ENCODE results near the gene ANKRD44. TPM values are rescaled to one million over a fixed set of nuclear protein-coding genes. Genes with fewer than 3 reads are reported as not detected.

ANKRD44 gene
- total RNA-seq, 1 experiment from 2014 or later: 2.4 TPM

DNA sequence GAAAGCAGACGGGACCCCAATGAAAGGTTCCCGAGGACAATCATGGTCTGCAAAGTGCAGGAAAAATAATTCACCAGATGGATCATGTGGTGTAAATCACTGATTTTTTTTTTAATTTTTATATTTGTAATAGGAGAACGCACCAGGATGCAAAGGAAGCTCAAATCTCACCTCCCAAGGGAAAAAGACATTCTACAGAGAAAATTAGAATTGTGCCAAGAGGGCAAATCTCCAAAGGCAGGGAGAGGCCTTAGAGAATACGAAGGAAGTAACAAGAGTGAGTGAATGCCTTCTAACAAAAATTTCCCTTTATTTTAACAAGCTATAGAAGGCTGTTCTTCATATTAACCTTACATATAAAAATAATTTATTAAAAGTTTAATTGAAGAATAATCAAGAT lies 90.9 kb downstream of the ANKRD44 start:
- no TSS peak for BruUV-seq (replicated peaks)

DNA sequence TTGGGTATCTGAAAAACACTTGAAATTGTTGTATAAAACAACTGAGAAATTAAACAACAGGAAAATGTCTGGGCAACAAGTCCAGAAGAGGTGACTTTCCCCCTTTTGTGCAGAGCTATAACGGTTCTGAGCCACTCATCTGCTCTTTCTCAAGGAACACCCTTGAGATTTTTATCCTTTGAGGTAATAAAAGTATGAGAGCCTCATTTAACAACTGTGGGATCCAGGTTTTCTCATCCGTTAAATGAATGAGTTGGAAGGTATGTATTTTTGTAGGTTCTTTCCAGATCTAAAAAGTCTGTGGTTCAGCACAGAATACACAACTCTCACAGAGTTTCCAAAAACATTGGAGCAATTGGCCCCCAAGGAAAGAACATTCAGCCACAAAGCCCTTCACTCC lies 93.0 kb downstream of the ANKRD44 start:
- peaks cover 9% of the 10 kb centered on the region for H3K4me1 ChIP-seq (ENCODE audit: insufficient read depth, low read length)
- no peak overlapping the region for H2AFZ ChIP-seq (ENCODE audit: low read length)
- intact Hi-C loops (cut with micrococcal nuclease): no loop called here
- ChIA-PET CTCF (no interaction called here), POLR2A (ENCODE audit: unreplicated experiment) (no interaction called here)
- no peak overlapping the region for H3K4me3 ChIP-seq (ENCODE audit: low read length)
- H3K9me3 ChIP-seq (ENCODE audit: low read length): no peaks in the 10 kb centered on the region
- no peaks in the 10 kb centered on the region for H4K20me1 ChIP-seq (ENCODE audit: low read length)
- no peaks in the 10 kb centered on the region for H3K27me3 ChIP-seq (ENCODE audit: low read length)
- no peaks in the 10 kb centered on the region for H3K79me2 ChIP-seq (ENCODE audit: low read length)
- no peak overlapping the region for H3K9ac ChIP-seq (ENCODE audit: low read length)
- no peak overlapping the region for H3K27ac ChIP-seq (ENCODE audit: low read length)
- DNase-seq: no peak
- H3K4me2 ChIP-seq (ENCODE audit: low read length): no peak overlapping the region
- no peaks in the 10 kb centered on the region for H3F3A ChIP-seq (ENCODE audit: low read length, unreplicated experiment)
- ATAC-seq: no peak
- H3K9me2 ChIP-seq (replicated peaks; ENCODE audit: low read length): no peaks in the 10 kb centered on the region
- TF ChIP-seq EZH2phosphoT487 (IDR thresholded peaks at IDR 0.05; ENCODE audit: borderline replicate concordance, low read length) (no peak), EZH2 (IDR thresholded peaks at IDR 0.05; ENCODE audit: low read length, unreplicated experiment) (no peak), CTCF (conservative IDR thresholded peaks at IDR 0.05; ENCODE audit: low read depth, low read length) (no peak)
- no TSS peak for BruUV-seq (replicated peaks)
- no peaks in the 10 kb centered on the region for H3K36me3 ChIP-seq (ENCODE audit: low read depth, low read length)

More for the DNA sequence above, 90.9 kb downstream of the ANKRD44 start:
- Histone ChIP-seq H3K79me2 (ENCODE audit: low read length) (no peaks in the 10 kb centered on the region), H3K27ac (ENCODE audit: low read length) (no peak overlapping the region), H4K20me1 (ENCODE audit: low read length) (no peaks in the 10 kb centered on the region), H2AFZ (ENCODE audit: low read length) (no peak overlapping the region), H3K4me2 (ENCODE audit: low read length) (no peak overlapping the region), H3K4me1 (ENCODE audit: insufficient read depth, low read length) (peaks cover 9% of the 10 kb centered on the region), H3K9me3 (ENCODE audit: low read length) (no peaks in the 10 kb centered on the region), H3K27me3 (ENCODE audit: low read length) (no peaks in the 10 kb centered on the region), H3K36me3 (ENCODE audit: low read depth, low read length) (no peaks in the 10 kb centered on the region), H3K9me2 (replicated peaks; ENCODE audit: low read length) (no peaks in the 10 kb centered on the region), H3K4me3 (ENCODE audit: low read length) (no peak overlapping the region), H3F3A (ENCODE audit: low read length, unreplicated experiment) (no peaks in the 10 kb centered on the region), H3K9ac (ENCODE audit: low read length) (no peak overlapping the region)
- ChIA-PET CTCF (no interaction called here), POLR2A (ENCODE audit: unreplicated experiment) (no interaction called here)
- no peak for DNase-seq
- intact Hi-C loops (cut with micrococcal nuclease): no loop called here
- ATAC-seq: no peak
- TF ChIP-seq CTCF (conservative IDR thresholded peaks at IDR 0.05; ENCODE audit: low read depth, low read length) (no peak), EZH2 (IDR thresholded peaks at IDR 0.05; ENCODE audit: low read length, unreplicated experiment) (no peak), EZH2phosphoT487 (IDR thresholded peaks at IDR 0.05; ENCODE audit: borderline replicate concordance, low read length) (no peak)

GRCh38 chr2:197216361-197216979 lies 94.1 kb downstream of the ANKRD44 start:
- POLR2A ChIA-PET (ENCODE audit: unreplicated experiment): no interaction called here
- Histone ChIP-seq H2AFZ (ENCODE audit: low read length) (no peak overlapping the region), H3K36me3 (ENCODE audit: low read depth, low read length) (no peaks in the 10 kb centered on the region), H4K20me1 (ENCODE audit: low read length) (no peaks in the 10 kb centered on the region), H3K9me3 (ENCODE audit: low read length) (no peaks in the 10 kb centered on the region), H3K27ac (ENCODE audit: low read length) (no peak overlapping the region), H3K9me2 (replicated peaks; ENCODE audit: low read length) (no peaks in the 10 kb centered on the region), H3K4me1 (ENCODE audit: insufficient read depth, low read length) (peaks cover 9% of the 10 kb centered on the region), H3K4me3 (ENCODE audit: low read length) (no peak overlapping the region), H3K27me3 (ENCODE audit: low read length) (no peaks in the 10 kb centered on the region), H3K4me2 (ENCODE audit: low read length) (no peak overlapping the region), H3K79me2 (ENCODE audit: low read length) (no peaks in the 10 kb centered on the region), H3F3A (ENCODE audit: low read length, unreplicated experiment) (no peaks in the 10 kb centered on the region), H3K9ac (ENCODE audit: low read length) (no peak overlapping the region)
- intact Hi-C loops (cut with micrococcal nuclease): no loop called here
- no peak for TF ChIP-seq CTCF (conservative IDR thresholded peaks at IDR 0.05; ENCODE audit: low read depth, low read length)
- no peak for TF ChIP-seq EZH2phosphoT487 (IDR thresholded peaks at IDR 0.05; ENCODE audit: borderline replicate concordance, low read length)
- TF ChIP-seq EZH2 (IDR thresholded peaks at IDR 0.05; ENCODE audit: low read length, unreplicated experiment): no peak
- no TSS peak for BruUV-seq (replicated peaks)
- DNase-seq (no peak), ATAC-seq (no peak)
- CTCF ChIA-PET: no interaction called here

Measured in PC-3 (cell line).